ENCODE results near the gene DLGAP1.

DLGAP1 gene

DNA sequence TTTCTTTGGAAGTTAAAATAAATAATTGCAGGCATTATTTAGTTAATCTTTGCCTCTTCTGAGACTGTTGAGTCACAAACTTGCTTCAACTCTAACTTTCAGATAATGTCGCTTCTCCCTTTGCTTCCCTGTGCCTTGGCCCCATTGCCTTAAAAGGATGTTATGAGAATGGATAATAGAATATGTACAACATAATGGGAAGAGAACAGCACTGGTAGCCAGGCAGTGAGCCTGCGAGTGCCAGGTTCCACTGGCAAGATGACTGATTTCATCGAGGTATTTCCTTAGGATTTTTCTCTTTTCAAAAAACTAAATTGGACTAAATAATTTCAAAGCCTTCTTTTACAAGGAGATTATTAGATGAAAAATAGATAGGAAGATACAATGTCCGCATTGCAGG lies 584.2 kb downstream of the DLGAP1 start:
- no peak for DNase-seq (ENCODE audit: low read depth in 1 of 2, low spot score in 1 of 2)
- Histone ChIP-seq H3K4me3 (replicated peaks; ENCODE audit: insufficient read depth, low read length) (no peak overlapping the region), H3K27ac (replicated peaks) (no peak overlapping the region), H3K27me3 (ENCODE audit: insufficient read depth, poor library complexity, severe bottlenecking) (no peaks in the 10 kb centered on the region)
- no peak for TF ChIP-seq GABPA (IDR thresholded peaks at IDR 0.05; ENCODE audit: low read depth)
- TF ChIP-seq POLR2AphosphoS5 (IDR thresholded peaks at IDR 0.05; ENCODE audit: low read depth): no peak
- no peak for TF ChIP-seq SPI1 (IDR thresholded peaks at IDR 0.05; ENCODE audit: borderline replicate concordance, low read depth)

DNA sequence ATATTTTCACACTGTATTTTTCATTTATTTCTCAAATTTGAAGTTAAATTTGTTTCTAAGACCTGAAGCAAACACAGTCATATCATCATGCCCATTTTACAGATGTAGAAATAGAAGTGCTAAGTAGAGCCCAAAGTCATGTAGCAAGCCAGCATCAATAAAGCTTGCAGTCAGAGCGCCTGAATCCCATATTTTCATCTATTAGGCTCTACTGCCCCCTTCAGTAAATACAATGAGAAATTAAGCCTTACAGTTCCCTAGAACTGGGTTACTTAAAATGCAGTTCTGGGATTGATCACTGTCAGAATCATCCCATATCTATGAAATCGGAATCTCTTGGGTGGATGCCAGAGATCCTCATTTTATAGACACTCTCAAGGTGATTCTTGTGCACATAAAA lies 585.3 kb downstream of the DLGAP1 start:
- H3K27me3 ChIP-seq (ENCODE audit: insufficient read depth, poor library complexity, severe bottlenecking): no peaks in the 10 kb centered on the region
- H3K4me3 ChIP-seq (replicated peaks; ENCODE audit: insufficient read depth, low read length): no peak overlapping the region
- DNase-seq (ENCODE audit: low read depth in 1 of 2, low spot score in 1 of 2): peak; percentile 11 to 20
- no peak overlapping the region for H3K27ac ChIP-seq (replicated peaks)
- no peak for TF ChIP-seq POLR2AphosphoS5 (IDR thresholded peaks at IDR 0.05; ENCODE audit: low read depth)
- TF ChIP-seq GABPA (IDR thresholded peaks at IDR 0.05; ENCODE audit: low read depth): no peak
- TF ChIP-seq, protein P1, sequence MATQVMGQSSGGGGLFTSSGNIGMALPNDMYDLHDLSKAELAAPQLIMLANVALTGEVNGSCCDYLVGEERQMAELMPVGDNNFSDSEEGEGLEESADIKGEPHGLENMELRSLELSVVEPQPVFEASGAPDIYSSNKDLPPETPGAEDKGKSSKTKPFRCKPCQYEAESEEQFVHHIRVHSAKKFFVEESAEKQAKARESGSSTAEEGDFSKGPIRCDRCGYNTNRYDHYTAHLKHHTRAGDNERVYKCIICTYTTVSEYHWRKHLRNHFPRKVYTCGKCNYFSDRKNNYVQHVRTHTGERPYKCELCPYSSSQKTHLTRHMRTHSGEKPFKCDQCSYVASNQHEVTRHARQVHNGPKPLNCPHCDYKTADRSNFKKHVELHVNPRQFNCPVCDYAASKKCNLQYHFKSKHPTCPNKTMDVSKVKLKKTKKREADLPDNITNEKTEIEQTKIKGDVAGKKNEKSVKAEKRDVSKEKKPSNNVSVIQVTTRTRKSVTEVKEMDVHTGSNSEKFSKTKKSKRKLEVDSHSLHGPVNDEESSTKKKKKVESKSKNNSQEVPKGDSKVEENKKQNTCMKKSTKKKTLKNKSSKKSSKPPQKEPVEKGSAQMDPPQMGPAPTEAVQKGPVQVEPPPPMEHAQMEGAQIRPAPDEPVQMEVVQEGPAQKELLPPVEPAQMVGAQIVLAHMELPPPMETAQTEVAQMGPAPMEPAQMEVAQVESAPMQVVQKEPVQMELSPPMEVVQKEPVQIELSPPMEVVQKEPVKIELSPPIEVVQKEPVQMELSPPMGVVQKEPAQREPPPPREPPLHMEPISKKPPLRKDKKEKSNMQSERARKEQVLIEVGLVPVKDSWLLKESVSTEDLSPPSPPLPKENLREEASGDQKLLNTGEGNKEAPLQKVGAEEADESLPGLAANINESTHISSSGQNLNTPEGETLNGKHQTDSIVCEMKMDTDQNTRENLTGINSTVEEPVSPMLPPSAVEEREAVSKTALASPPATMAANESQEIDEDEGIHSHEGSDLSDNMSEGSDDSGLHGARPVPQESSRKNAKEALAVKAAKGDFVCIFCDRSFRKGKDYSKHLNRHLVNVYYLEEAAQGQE (IDR thresholded peaks at IDR 0.05; ENCODE audit: insufficient replicate concordance, low read depth): no peak
- TF ChIP-seq SPI1 (IDR thresholded peaks at IDR 0.05; ENCODE audit: borderline replicate concordance, low read depth): no peak
- TF ChIP-seq, protein P2, sequence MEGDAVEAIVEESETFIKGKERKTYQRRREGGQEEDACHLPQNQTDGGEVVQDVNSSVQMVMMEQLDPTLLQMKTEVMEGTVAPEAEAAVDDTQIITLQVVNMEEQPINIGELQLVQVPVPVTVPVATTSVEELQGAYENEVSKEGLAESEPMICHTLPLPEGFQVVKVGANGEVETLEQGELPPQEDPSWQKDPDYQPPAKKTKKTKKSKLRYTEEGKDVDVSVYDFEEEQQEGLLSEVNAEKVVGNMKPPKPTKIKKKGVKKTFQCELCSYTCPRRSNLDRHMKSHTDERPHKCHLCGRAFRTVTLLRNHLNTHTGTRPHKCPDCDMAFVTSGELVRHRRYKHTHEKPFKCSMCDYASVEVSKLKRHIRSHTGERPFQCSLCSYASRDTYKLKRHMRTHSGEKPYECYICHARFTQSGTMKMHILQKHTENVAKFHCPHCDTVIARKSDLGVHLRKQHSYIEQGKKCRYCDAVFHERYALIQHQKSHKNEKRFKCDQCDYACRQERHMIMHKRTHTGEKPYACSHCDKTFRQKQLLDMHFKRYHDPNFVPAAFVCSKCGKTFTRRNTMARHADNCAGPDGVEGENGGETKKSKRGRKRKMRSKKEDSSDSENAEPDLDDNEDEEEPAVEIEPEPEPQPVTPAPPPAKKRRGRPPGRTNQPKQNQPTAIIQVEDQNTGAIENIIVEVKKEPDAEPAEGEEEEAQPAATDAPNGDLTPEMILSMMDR (IDR thresholded peaks at IDR 0.05; ENCODE audit: insufficient read depth, low read length): peak; percentile 7

DNA sequence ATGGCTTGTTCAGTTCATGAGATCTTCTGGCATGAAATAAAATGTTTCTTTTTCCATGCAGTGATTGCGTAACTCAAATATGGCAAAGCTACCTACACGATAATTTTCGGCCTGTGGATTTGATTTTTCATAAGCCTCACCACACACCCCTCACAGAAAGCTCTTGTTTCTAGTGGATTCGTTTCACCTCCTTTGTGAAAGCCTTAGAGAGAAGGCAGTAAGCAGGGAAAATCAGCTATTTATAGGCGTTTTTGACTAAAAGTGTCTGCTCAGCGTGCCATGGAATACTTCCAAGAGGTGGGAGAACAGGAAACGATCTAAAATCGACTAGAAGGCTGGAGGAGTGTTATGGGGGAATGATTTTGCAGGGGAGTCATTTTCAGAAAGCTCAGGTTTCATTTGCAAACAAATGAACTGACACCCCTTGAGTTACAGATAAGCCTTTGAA lies 587.2 kb downstream of the DLGAP1 start:
- H3K4me3 ChIP-seq (replicated peaks; ENCODE audit: insufficient read depth, low read length): no peak overlapping the region
- H3K27ac ChIP-seq (replicated peaks): no peak overlapping the region
- no peak for DNase-seq (ENCODE audit: low read depth in 1 of 2, low spot score in 1 of 2)
- TF ChIP-seq POLR2AphosphoS5 (IDR thresholded peaks at IDR 0.05; ENCODE audit: low read depth): no peak
- TF ChIP-seq SPI1 (IDR thresholded peaks at IDR 0.05; ENCODE audit: borderline replicate concordance, low read depth): no peak
- TF ChIP-seq, protein P1 (IDR thresholded peaks at IDR 0.05; ENCODE audit: insufficient replicate concordance, low read depth): no peak
- no peak for TF ChIP-seq GABPA (IDR thresholded peaks at IDR 0.05; ENCODE audit: low read depth)
- TF ChIP-seq, protein P2 (IDR thresholded peaks at IDR 0.05; ENCODE audit: insufficient read depth, low read length): no peak
- H3K27me3 ChIP-seq (ENCODE audit: insufficient read depth, poor library complexity, severe bottlenecking): no peaks in the 10 kb centered on the region

DNA sequence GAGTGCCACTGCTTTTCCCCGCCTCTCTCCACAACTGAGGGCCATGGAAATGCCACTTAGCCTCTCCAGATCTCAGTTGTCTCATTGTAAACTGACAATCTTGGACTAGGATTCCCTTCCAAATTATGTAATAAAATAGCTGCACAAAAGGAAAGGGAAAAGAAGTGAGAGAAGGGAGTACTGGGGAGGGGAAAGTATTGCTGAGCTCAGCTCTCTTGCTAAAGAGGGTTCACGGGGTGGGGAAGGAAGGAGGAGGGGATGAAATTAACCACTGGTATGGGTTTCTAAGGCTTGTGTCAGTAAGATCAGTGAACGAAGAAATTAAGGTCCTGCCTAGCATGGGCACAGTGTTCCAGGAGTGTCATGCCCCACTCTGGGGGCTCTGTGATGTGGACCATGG lies 587.9 kb downstream of the DLGAP1 start:
- no peak overlapping the region for H3K4me3 ChIP-seq (replicated peaks; ENCODE audit: insufficient read depth, low read length)
- H3K27ac ChIP-seq (replicated peaks): no peak overlapping the region
- TF ChIP-seq, protein P1 (IDR thresholded peaks at IDR 0.05; ENCODE audit: insufficient replicate concordance, low read depth): no peak
- H3K27me3 ChIP-seq (ENCODE audit: insufficient read depth, poor library complexity, severe bottlenecking): no peaks in the 10 kb centered on the region
- no peak for DNase-seq (ENCODE audit: low read depth in 1 of 2, low spot score in 1 of 2)

Measured in HL-60 (cell line).